Measurements from ENCODE around the gene FYN. TPM values are rescaled to one million over a fixed set of nuclear protein-coding genes. Genes with fewer than 3 reads are reported as not detected.

The FYN gene
- total RNA-seq, 1 donor from 2014 or later: 130 TPM

- no peak for TF ChIP-seq POLR2A (IDR thresholded peaks at IDR 0.05)
- no peak for TF ChIP-seq POLR2AphosphoS5 (IDR thresholded peaks at IDR 0.05; ENCODE audit: insufficient read depth in 1 of 2, low read depth in 1 of 2)
- no peak for TF ChIP-seq CTCF (IDR thresholded peaks at IDR 0.05)
- peaks cover 13% of the 10 kb centered on the region for H3K4me1 ChIP-seq
- no peak overlapping the region for H3K27ac ChIP-seq
- DNase-seq (ENCODE audit: extremely low spot score in 2 of 2): no peak
- no peaks in the 10 kb centered on the region for H3K27me3 ChIP-seq
- no peaks in the 10 kb centered on the region for H3K9me3 ChIP-seq
- intact Hi-C loops (cut with DNase I): no loop called here
- no peak overlapping the region for H3K4me3 ChIP-seq
- no peaks in the 10 kb centered on the region for H3K36me3 ChIP-seq
These were observed 253.1 kb downstream of the FYN start for GRCh38 chr6:111620169-111620568.

- intact Hi-C loops (cut with DNase I): no loop called here
- Histone ChIP-seq H3K27ac (no peak overlapping the region), H3K9me3 (no peaks in the 10 kb centered on the region), H3K27me3 (no peaks in the 10 kb centered on the region), H3K36me3 (no peaks in the 10 kb centered on the region), H3K4me1 (peaks cover 5% of the 10 kb centered on the region), H3K4me3 (no peak overlapping the region)
- TF ChIP-seq POLR2A (IDR thresholded peaks at IDR 0.05) (no peak), POLR2AphosphoS5 (IDR thresholded peaks at IDR 0.05; ENCODE audit: insufficient read depth in 1 of 2, low read depth in 1 of 2) (no peak), CTCF (IDR thresholded peaks at IDR 0.05) (no peak)
- DNase-seq (ENCODE audit: extremely low spot score in 2 of 2): no peak
These were observed 254.8 kb downstream of the FYN start for GRCh38 chr6:111618407-111618806.

- no peaks in the 10 kb centered on the region for H3K36me3 ChIP-seq
- TF ChIP-seq POLR2AphosphoS5 (IDR thresholded peaks at IDR 0.05; ENCODE audit: insufficient read depth in 1 of 2, low read depth in 1 of 2): no peak
- TF ChIP-seq POLR2A (IDR thresholded peaks at IDR 0.05): no peak
- TF ChIP-seq CTCF (IDR thresholded peaks at IDR 0.05): no peak
- no peaks in the 10 kb centered on the region for H3K9me3 ChIP-seq
- no peak overlapping the region for H3K4me3 ChIP-seq
- intact Hi-C loops (cut with DNase I): no loop called here
- no peaks in the 10 kb centered on the region for H3K4me1 ChIP-seq
- no peak for DNase-seq (ENCODE audit: extremely low spot score in 2 of 2)
- H3K27ac ChIP-seq: no peak overlapping the region
- no peaks in the 10 kb centered on the region for H3K27me3 ChIP-seq
These were observed 256.1 kb downstream of the FYN start for GRCh38 chr6:111617149-111617548.

GRCh38 chr6:111615916-111616612 lies 257.2 kb downstream of the FYN start:
- intact Hi-C loops (cut with DNase I): no loop called here
- no peak overlapping the region for H3K4me3 ChIP-seq
- no peak for TF ChIP-seq CTCF (IDR thresholded peaks at IDR 0.05)
- DNase-seq (ENCODE audit: extremely low spot score in 2 of 2): no peak
- H3K9me3 ChIP-seq: no peaks in the 10 kb centered on the region
- H3K27ac ChIP-seq: no peak overlapping the region
- H3K27me3 ChIP-seq: no peaks in the 10 kb centered on the region
- H3K4me1 ChIP-seq: no peaks in the 10 kb centered on the region
- no peaks in the 10 kb centered on the region for H3K36me3 ChIP-seq

- H3K27me3 ChIP-seq: no peaks in the 10 kb centered on the region
- no peak for DNase-seq (ENCODE audit: extremely low spot score in 2 of 2)
- H3K4me1 ChIP-seq: no peaks in the 10 kb centered on the region
- no peak overlapping the region for H3K27ac ChIP-seq
- no peaks in the 10 kb centered on the region for H3K9me3 ChIP-seq
- no peaks in the 10 kb centered on the region for H3K36me3 ChIP-seq
- TF ChIP-seq CTCF (IDR thresholded peaks at IDR 0.05): no peak
- intact Hi-C loops (cut with DNase I): no loop called here
- H3K4me3 ChIP-seq: no peak overlapping the region
These were observed 258.2 kb downstream of the FYN start for GRCh38 chr6:111614833-111615582.

All from vagina (tissue), 2 donors.